Left lung (tissue), 10 donors: ENCODE data around the gene CALN1. TPM values are rescaled to one million over a fixed set of nuclear protein-coding genes. Genes with fewer than 3 reads are reported as not detected.
"Not testable (repeated sequence)": the region's sequence is repeated elsewhere in the genome, so short reads cannot be mapped to it uniquely, and the experiment has no call there.

ENCODE experiments used
- ATAC-seq: fragments of 200-7000 bp; cut with Tn5 transposase; one replicate; pipeline ENCODE4 v1.9.1; 2020; ENCODE audit warnings: moderate library complexity
- DNase-seq, 4 donors: peaks; one replicate each; pipeline ENCODE4 v3.0.0-alpha.2; 2013 to 2020
- H3K27ac ChIP-seq, 2 donors: fragments of 200-600 bp; sonication (generic) in 1 of 2; one replicate each; pipeline versions ENCODE4 v1.5.0 to v1.8.0; 2020 to 2021
- H3K27me3 ChIP-seq, 2 donors: fragments of 200-600 bp; sonication (generic) in 1 of 2; one replicate each; pipeline versions ENCODE4 v1.5.0 to v1.8.0; 2020 to 2021
- H3K36me3 ChIP-seq, 2 donors: fragments of 200-600 bp; sonication (generic) in 1 of 2; one replicate each; pipeline versions ENCODE4 v1.5.0 to v1.8.0; 2020 to 2021
- H3K4me1 ChIP-seq, 2 donors: fragments of 200-600 bp; one replicate each; pipeline ENCODE4 v1.8.0; 2021
- H3K4me3 ChIP-seq, 2 donors: fragments of 200-600 bp; sonication (generic) in 1 of 2; one replicate each; pipeline versions ENCODE4 v1.5.0 to v1.8.0; 2020 to 2021; ENCODE audit warnings: mild to moderate bottlenecking in 1 of 2
- H3K9me3 ChIP-seq, 2 donors: fragments of 200-600 bp; sonication (generic) in 1 of 2; one replicate each; pipeline versions ENCODE4 v1.5.0 to v1.8.0; 2020 to 2021
- intact Hi-C, 2 donors: fragments of 100-400 bp; cut with DNase I; formaldehyde crosslinking; loops; one replicate each; pipeline versions ENCODE4 v1.11.2 to v1.14.2; 2022
- polyA plus RNA-seq, 6 donors: library from polyadenylated mRNA; unstranded; fragments of 120-200 nt; gene quantifications; one replicate each; pipeline ENCODE4 v1.2.1, GENCODE V29; 2013; ENCODE audit not compliant: insufficient read length in 6 of 6
- total RNA-seq, 2 donors: library from RNA; stranded (reverse); fragmentation: NEBNext Ultra II Directional; extraction: Animal tissue kit (Norgen Biotek cat#: 25700); gene quantifications; one replicate each; pipeline ENCODE4 v1.2.1, GENCODE V29; 2021
- TF ChIP-seq, protein P1 (sequence below), 2 donors: fragments of 200-600 bp; sonication (generic) in 1 of 2; IDR thresholded peaks; one replicate each; pipeline versions ENCODE4 v1.5.0 to v1.8.0; 2021; ENCODE audit warnings: antibody characterized with exemption in 2 of 2
- donor health status: DM: no; HTN: yes; CAD: no.
- donor health status: DM: no; HTN: no; CAD: no.

The CALN1 gene
- total and polyA plus RNA-seq, 8 donors = 0.10 to 0.52 (median 0.26) TPM; not detected in 2

- Histone ChIP-seq H3K36me3 (no peaks in the 10 kb centered on the region), H3K27me3 (no peaks in the 10 kb centered on the region), H3K27ac (no peak overlapping the region), H3K4me1 (no peaks in the 10 kb centered on the region), H3K9me3 (peaks cover 0 to 8% of the 10 kb centered on the region in 2 donors), H3K4me3 (no peak overlapping the region)
- intact Hi-C loops = no loop called here
- no peak for ATAC-seq
- TF ChIP-seq, protein P1, sequence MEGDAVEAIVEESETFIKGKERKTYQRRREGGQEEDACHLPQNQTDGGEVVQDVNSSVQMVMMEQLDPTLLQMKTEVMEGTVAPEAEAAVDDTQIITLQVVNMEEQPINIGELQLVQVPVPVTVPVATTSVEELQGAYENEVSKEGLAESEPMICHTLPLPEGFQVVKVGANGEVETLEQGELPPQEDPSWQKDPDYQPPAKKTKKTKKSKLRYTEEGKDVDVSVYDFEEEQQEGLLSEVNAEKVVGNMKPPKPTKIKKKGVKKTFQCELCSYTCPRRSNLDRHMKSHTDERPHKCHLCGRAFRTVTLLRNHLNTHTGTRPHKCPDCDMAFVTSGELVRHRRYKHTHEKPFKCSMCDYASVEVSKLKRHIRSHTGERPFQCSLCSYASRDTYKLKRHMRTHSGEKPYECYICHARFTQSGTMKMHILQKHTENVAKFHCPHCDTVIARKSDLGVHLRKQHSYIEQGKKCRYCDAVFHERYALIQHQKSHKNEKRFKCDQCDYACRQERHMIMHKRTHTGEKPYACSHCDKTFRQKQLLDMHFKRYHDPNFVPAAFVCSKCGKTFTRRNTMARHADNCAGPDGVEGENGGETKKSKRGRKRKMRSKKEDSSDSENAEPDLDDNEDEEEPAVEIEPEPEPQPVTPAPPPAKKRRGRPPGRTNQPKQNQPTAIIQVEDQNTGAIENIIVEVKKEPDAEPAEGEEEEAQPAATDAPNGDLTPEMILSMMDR (IDR thresholded peaks at IDR 0.05) = no peak
- no peak for DNase-seq
These were observed 476.5 kb downstream of the CALN1 start for GRCh38 chr7:71935674-71936073.

DNA sequence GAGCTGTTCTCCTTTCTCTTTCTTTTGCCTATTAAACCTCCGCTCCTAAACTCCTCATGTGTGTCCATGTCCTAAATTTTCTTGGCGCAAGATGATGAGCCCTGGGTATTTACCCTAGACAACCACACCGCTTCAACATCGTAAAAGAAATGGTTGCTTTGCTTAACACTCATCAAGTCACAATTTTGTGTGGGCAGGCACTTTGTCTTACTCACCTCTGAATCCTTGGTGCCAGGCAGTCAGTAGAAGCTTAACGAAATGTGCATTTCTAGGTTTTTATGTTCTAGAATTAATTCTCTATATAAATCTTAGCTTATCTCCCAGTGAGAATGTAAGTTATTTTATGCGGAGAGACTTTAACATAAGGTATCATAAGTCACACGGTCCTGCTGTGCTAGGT, 478.7 kb downstream of the CALN1 start:
- intact Hi-C loops = no loop called here
- Histone ChIP-seq H3K4me3 (no peak overlapping the region), H3K27me3 (no peaks in the 10 kb centered on the region), H3K36me3 (no peaks in the 10 kb centered on the region), H3K9me3 (peaks cover 0 to 10% of the 10 kb centered on the region in 2 donors), H3K4me1 (no peaks in the 10 kb centered on the region), H3K27ac (no peak overlapping the region)
- no peak for DNase-seq
- ATAC-seq = no peak
- TF ChIP-seq, protein P1 (IDR thresholded peaks at IDR 0.05) = no peak

GRCh38 chr7:71925663-71926062, 486.5 kb downstream of the CALN1 start:
- Histone ChIP-seq H3K36me3 (no peaks in the 10 kb centered on the region), H3K4me3 (no peak overlapping the region), H3K27me3 (no peaks in the 10 kb centered on the region), H3K27ac (no peak overlapping the region), H3K4me1 (no peaks in the 10 kb centered on the region), H3K9me3 (peaks cover 0 to 33% of the 10 kb centered on the region in 2 donors)
- ATAC-seq = no peak
- TF ChIP-seq, protein P1 (IDR thresholded peaks at IDR 0.05) = no peak
- no peak for DNase-seq
- intact Hi-C loops = no loop called here

DNA sequence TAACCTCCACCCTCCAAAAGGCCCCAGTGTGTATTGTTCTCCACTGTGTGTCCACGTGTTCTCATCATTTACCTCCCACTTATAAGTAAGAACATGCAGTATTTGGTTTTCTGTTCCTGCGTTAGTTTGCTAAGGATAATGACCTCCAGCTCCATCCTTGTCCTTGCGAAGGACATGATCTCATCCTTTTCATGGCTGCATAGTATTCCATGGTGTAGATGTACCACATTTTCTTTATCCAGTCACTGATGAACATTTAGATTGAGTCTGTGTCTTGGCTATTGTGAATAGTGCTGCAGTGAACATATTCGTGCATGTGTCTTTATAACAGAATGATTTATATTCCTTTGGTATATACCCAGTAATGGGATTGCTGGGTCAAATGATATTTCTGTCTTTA, 497.9 kb downstream of the CALN1 start:
- H3K4me3 ChIP-seq, H3K27me3 ChIP-seq, ATAC-seq, H3K27ac ChIP-seq, H3K4me1 ChIP-seq, H3K36me3 ChIP-seq, DNase-seq, intact Hi-C loops: not testable (repeated sequence)
- H3K9me3 ChIP-seq = peaks cover 0 to 15% of the 10 kb centered on the region in 2 donors

- ATAC-seq = no peak
- DNase-seq = no peak
- Histone ChIP-seq H3K9me3 (peaks cover 0 to 17% of the 10 kb centered on the region in 2 donors), H3K27ac (no peak overlapping the region), H3K36me3 (no peaks in the 10 kb centered on the region), H3K4me1 (no peaks in the 10 kb centered on the region), H3K27me3 (no peaks in the 10 kb centered on the region), H3K4me3 (no peak overlapping the region)
- intact Hi-C loops = no loop called here
- TF ChIP-seq, protein P1 (IDR thresholded peaks at IDR 0.05) = no peak
These were observed 499.7 kb downstream of the CALN1 start for GRCh38 chr7:71912476-71912875.

DNA sequence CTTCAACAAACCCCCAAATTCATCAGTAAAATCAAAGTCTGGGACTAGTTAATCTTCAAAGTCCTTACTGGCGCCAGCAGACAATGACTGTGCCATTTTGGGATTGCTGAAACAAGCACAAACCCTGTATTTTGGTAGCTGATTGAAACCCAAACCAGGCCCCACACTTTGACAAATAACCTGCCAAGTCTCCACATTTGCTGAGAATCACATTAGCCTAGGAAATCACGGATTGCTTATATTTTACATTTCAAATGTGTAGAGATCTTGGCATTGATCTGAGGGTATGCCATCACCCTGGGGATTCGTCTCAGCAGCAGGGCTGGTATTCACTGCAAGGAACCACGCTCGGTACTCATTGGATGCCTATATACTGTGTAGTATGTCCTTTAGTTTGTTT, 501.1 kb downstream of the CALN1 start:
- TF ChIP-seq, protein P1 (IDR thresholded peaks at IDR 0.05) = no peak
- ATAC-seq = no peak
- DNase-seq = no peak
- no peaks in the 10 kb centered on the region for H3K27me3 ChIP-seq
- intact Hi-C loops = no loop called here
- H3K9me3 ChIP-seq = peaks cover 0 to 18% of the 10 kb centered on the region in 2 donors
- H3K4me1 ChIP-seq = no peaks in the 10 kb centered on the region
- no peaks in the 10 kb centered on the region for H3K36me3 ChIP-seq
- H3K27ac ChIP-seq = no peak overlapping the region
- H3K4me3 ChIP-seq = no peak overlapping the region
